SK-N-MC (cell line): ENCODE measurements around the gene RHOG.
"Not testable (repeated sequence)": the region's sequence is repeated elsewhere in the genome, so short reads cannot be mapped to it uniquely, and the experiment has no call there.

Source experiments
- DNase-seq: peaks from one replicate; pipeline ENCODE4 v3.0.0-alpha.2; 2011; ENCODE audit warnings: low read depth, low spot score
- H3K27ac ChIP-seq: fragments of 200-600 bp; sonication (generic); 2 replicates; pipeline ENCODE4 v1.5.1; 2016; ENCODE audit warnings: mixed run types
- H3K36me3 ChIP-seq: fragments of 200-600 bp; sonication (generic); 2 replicates; pipeline ENCODE4 v1.6.1; 2017; ENCODE audit warnings: antibody characterized with exemption, low read length, mixed read lengths; ENCODE audit not compliant: insufficient read depth
- H3K4me3 ChIP-seq: fragments of 200-600 bp; sonication (generic); 2 replicates; pipeline ENCODE4 v1.5.1; 2016
- H3K9ac ChIP-seq: fragments of 200-600 bp; sonication (generic); 2 replicates; pipeline ENCODE4 v1.8.0; 2017; ENCODE audit warnings: mixed run types, mixed read lengths; ENCODE audit not compliant: insufficient read length
- H3K9me3 ChIP-seq: fragments of 200-600 bp; sonication (generic); 2 replicates; pipeline ENCODE4 v1.6.1; 2017; ENCODE audit warnings: low read depth, mild to moderate bottlenecking, antibody characterized with exemption, low read length, moderate library complexity, mixed read lengths
- EZH2 ChIP-seq: fragments of 200-600 bp; sonication (generic); IDR thresholded peaks from one replicate; pipeline ENCODE4 v1.6.1; 2017; ENCODE audit warnings: antibody characterized with exemption
- FOXP2 ChIP-seq: optimal IDR thresholded peaks from 2 replicates; pipeline ENCODE3; 2011; ENCODE audit warnings: mild to moderate bottlenecking, moderate library complexity; ENCODE audit not compliant: insufficient read depth; ENCODE audit errors: extremely low read length, control extremely low read depth
- POLR2AphosphoS5 ChIP-seq: IDR thresholded peaks from 2 replicates; pipeline ENCODE4 v1.6.1; 2012; ENCODE audit warnings: mild to moderate bottlenecking, low read depth, low read length, borderline replicate concordance

Gene RHOG

GRCh38 chr11:3796801-3797328, 43.9 kb downstream of the RHOG start:
- TF ChIP-seq FOXP2 (no peak), POLR2AphosphoS5 (no peak), EZH2 (no peak)
- no peak for DNase-seq
- Histone ChIP-seq H3K27ac (peak overlapping the region; percentile 89), H3K9ac (peak overlapping the region; percentile 99), H3K9me3 (no peaks in the 10 kb centered on the region), H3K36me3 (peaks cover 40% of the 10 kb centered on the region), H3K4me3 (peak overlapping the region; percentile 95)

GRCh38 chr11:3796346-3796745, 44.4 kb downstream of the RHOG start:
- H3K9ac ChIP-seq: peak overlapping the region; percentile 99
- H3K27ac ChIP-seq: peak overlapping the region; percentile 89; the same call in 1 of the 2 replicates
- peak overlapping the region; percentile 95 for H3K4me3 ChIP-seq
- TF ChIP-seq POLR2AphosphoS5: no peak
- no peak for TF ChIP-seq EZH2
- TF ChIP-seq FOXP2: no peak
- H3K9me3 ChIP-seq: no peaks in the 10 kb centered on the region
- DNase-seq: no peak
- H3K36me3 ChIP-seq: peaks cover 40% of the 10 kb centered on the region

- Histone ChIP-seq H3K27ac (no peak overlapping the region), H3K9me3 (no peaks in the 10 kb centered on the region), H3K9ac (peak overlapping the region; percentile 99), H3K36me3 (peaks cover 40% of the 10 kb centered on the region), H3K4me3 (peak overlapping the region; percentile 95)
- TF ChIP-seq POLR2AphosphoS5: no peak
- no peak for TF ChIP-seq EZH2
- TF ChIP-seq FOXP2: no peak
- no peak for DNase-seq
These were observed 44.8 kb downstream of the RHOG start for GRCh38 chr11:3796002-3796311.

- Histone ChIP-seq H3K9ac (peak overlapping the region; percentile 99), H3K36me3 (peaks cover 44% of the 10 kb centered on the region), H3K4me3 (peak overlapping the region; percentile 95), H3K27ac (no peak overlapping the region), H3K9me3 (no peaks in the 10 kb centered on the region)
- no peak for DNase-seq
- TF ChIP-seq EZH2 (no peak), POLR2AphosphoS5 (no peak), FOXP2 (no peak)
These were observed 45.4 kb downstream of the RHOG start for GRCh38 chr11:3795131-3796001.

GRCh38 chr11:3794387-3794786, 46.4 kb downstream of the RHOG start:
- H3K36me3 ChIP-seq: peaks cover 45% of the 10 kb centered on the region
- H3K9me3 ChIP-seq, DNase-seq, H3K4me3 ChIP-seq, H3K9ac ChIP-seq, H3K27ac ChIP-seq: not testable (repeated sequence)

GRCh38 chr11:3786781-3787428, 53.9 kb downstream of the RHOG start:
- H3K9ac ChIP-seq: no peak overlapping the region
- H3K9me3 ChIP-seq: no peaks in the 10 kb centered on the region
- TF ChIP-seq POLR2AphosphoS5 (no peak), EZH2 (no peak), FOXP2 (no peak)
- DNase-seq: no peak
- H3K27ac ChIP-seq: peak overlapping the region; percentile 20; the same call in 1 of the 2 replicates
- H3K36me3 ChIP-seq: peaks cover 28% of the 10 kb centered on the region
- no peak overlapping the region for H3K4me3 ChIP-seq

GRCh38 chr11:3783611-3784010, 57.1 kb downstream of the RHOG start:
- H3K4me3 ChIP-seq: no peak overlapping the region
- peaks cover 51% of the 10 kb centered on the region for H3K36me3 ChIP-seq
- no peak for DNase-seq
- TF ChIP-seq POLR2AphosphoS5 (no peak), FOXP2 (no peak), EZH2 (no peak)
- H3K9ac ChIP-seq: no peak overlapping the region
- no peak overlapping the region for H3K27ac ChIP-seq
- no peaks in the 10 kb centered on the region for H3K9me3 ChIP-seq

- H3K9me3 ChIP-seq: no peaks in the 10 kb centered on the region
- no peak for DNase-seq
- TF ChIP-seq EZH2: no peak
- H3K4me3 ChIP-seq: no peak overlapping the region
- no peak overlapping the region for H3K27ac ChIP-seq
- H3K36me3 ChIP-seq: peaks cover 56% of the 10 kb centered on the region
- no peak overlapping the region for H3K9ac ChIP-seq
These were observed 57.8 kb downstream of the RHOG start for GRCh38 chr11:3782963-3783362.

GRCh38 chr11:3781423-3781822, 59.3 kb downstream of the RHOG start:
- DNase-seq: no peak

More at GRCh38 chr11:3781423-3781822, 59.3 kb downstream of the RHOG start:
- TF ChIP-seq FOXP2: no peak
- TF ChIP-seq EZH2: no peak
- TF ChIP-seq POLR2AphosphoS5: no peak
- no peak overlapping the region for H3K9ac ChIP-seq
- no peak overlapping the region for H3K4me3 ChIP-seq
- peak overlapping the region; percentile 33; the same call in 1 of the 2 replicates for H3K27ac ChIP-seq
- peaks cover 69% of the 10 kb centered on the region for H3K36me3 ChIP-seq
- H3K9me3 ChIP-seq: no peaks in the 10 kb centered on the region
